GM19455 (cell line): ENCODE measurements around the gene PLTP.
A peak's percentile ranks its signal among the peaks of the same experiment; 100 is the strongest.
"Not testable (repeated sequence)": the region's sequence is repeated elsewhere in the genome, so short reads cannot be mapped to it uniquely, and the experiment has no call there.

ENCODE experiments used
- ATAC-seq: cut with Tn5 transposase; IDR thresholded peaks from one replicate; pipeline ENCODE4 v1.9.1; 2021; ENCODE audit not compliant: unreplicated experiment

Gene PLTP

GRCh38 chr20:45880988-45881788, 30.8 kb downstream of the PLTP start, which contains the start of gene ZSWIM1:
ZSWIM1 (plus strand) TSS chr20:45881227; CDS start chr20:45882593, 1,366 bp downstream.
- ATAC-seq = peak; percentile 96

GRCh38 chr20:45878076-45878761, 33.7 kb downstream of the PLTP start:
- ATAC-seq = no peak

DNA sequence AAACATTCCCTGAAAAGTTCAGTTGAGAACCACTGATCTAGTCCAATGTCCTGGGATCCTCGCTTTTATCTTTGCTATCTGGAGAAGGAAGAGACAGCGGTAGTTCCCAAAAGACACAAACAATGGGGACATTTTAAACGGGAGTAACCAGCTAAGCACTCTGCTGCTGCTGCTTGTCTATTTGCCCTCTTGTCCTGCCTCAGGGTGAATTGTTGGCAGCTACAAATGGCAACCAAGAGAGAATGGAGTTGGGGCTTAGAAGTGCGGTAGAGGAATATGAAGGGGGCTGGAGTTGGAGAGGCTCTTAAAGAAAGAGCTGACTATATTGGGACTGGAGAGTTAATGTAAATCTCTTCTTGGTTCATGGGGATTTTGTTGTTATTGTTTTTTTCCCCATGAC, 37.4 kb downstream of the PLTP start:
- ATAC-seq = no peak

GRCh38 chr20:45874104-45874481, 37.9 kb downstream of the PLTP start:
- ATAC-seq = not testable (repeated sequence)

DNA sequence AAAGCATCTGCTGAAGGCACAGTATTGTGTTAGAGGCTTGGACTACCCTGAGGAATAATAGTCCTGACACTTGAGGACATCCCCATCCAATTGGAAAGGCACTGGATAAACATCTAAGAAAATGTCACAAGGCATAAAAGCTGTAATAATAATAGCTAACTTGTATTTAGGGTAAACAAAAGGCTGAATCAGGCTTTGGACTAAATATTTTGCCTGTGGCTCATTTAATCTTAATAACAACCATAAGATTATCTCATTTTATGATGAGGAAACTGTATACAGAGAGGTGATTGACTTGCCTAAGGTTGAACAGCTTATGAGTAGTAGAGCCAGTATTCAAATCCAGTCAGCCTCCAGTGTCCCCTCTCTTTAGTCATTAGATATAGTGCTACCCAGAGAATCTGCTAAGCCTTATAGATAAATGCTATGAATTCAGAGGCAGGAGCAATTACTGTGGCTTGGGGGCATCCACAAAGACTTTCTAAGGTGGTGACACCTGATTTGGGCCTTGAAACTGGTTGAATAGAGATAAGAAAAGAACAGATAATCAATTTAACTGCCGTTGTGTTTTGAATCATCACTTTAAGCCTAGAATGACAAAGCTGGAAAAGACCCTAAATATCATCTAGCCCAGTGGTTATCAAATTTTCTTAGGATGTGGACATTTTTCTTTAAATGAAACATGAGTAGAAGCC, 38.4 kb downstream of the PLTP start:
- ATAC-seq = no peak

DNA sequence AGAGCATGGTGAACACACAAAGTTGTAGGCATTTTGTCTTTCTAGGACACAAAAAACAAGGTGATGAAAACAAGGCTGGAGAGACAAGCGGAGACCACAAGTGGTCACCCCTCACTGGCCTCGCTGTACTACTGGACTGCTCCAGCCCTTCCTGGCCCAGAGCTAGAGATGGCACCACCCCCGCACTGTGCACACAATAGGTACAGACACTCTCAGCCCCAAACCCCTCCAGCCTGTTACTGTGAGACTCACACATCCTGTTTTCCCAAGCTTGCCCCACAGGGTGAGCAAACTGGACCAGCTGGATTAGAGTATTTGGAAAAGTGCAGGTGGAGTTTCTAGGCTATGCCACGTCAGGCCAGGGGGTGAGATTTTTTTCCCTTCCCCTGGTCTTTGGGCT, 39.3 kb downstream of the PLTP start:
- no peak for ATAC-seq

DNA sequence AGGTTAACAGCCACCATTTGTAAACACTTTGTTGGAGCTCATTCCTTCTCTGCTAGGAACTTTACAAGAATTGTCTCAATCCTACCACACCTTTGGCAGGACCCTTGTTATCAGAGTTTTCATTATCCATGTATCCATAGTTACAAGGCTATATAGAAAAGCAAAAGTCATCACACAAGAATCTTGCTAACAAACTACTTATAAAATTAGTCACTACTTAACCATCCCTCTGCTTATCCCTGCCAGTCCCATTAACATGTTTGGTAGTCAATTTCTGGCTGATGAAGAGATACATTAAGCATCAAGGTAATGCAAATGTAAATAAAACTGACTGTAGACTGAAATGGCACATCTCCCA, 44.2 kb downstream of the PLTP start:
- ATAC-seq = no peak

DNA sequence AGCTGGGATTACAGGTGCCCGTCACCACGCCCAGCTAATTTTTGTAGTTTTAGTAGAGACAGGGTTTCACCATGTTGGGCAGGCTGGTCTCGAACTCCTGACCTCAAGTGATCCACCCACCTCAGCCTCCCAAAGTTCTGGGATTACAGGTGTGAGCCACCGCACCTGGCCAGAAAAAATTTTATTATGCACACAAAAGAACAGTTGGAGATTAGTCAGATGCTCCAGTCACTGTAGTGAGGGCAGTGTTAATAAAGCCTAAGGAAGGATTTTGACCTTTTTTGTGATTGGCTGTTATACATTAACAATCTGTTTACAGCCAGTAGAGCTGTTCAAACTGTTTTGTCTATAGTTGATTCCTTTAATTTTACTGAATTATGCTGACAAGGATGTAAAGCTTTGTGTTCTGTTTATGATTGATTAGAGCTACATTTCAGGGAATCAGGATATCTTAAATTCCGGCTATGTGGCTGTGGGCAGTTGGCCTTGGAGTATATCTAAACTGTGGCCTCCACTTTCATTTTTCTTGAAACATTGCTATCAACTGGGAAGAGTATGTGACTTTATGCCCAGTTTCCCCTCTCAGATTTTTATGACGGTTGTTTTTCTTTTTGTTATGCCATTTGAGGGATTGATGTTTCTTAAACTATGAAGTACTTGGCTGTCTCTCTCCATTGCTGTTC, 44.7 kb downstream of the PLTP start:
- ATAC-seq = no peak

DNA sequence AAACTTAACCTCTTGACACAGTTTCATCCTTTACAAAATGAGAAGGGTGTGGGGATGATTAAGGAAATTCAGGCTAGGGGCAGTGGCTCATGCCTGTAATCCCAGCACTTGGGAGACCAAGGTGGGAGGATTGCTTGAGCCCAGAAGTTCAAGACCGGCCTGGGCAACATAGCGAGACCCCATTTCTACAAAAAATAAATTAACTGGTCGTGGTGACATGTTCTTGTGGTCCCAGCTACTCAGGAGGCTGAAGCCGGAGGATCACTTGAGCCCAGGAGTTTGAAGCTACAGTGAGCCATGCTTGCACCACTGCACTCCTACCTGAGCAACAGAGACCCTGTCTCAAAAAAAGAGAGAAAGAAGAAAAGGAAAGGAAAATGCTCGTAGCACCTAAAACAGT, 45.5 kb downstream of the PLTP start:
- ATAC-seq = no peak

GRCh38 chr20:45863543-45864470, 48.1 kb downstream of the PLTP start:
- no peak for ATAC-seq

DNA sequence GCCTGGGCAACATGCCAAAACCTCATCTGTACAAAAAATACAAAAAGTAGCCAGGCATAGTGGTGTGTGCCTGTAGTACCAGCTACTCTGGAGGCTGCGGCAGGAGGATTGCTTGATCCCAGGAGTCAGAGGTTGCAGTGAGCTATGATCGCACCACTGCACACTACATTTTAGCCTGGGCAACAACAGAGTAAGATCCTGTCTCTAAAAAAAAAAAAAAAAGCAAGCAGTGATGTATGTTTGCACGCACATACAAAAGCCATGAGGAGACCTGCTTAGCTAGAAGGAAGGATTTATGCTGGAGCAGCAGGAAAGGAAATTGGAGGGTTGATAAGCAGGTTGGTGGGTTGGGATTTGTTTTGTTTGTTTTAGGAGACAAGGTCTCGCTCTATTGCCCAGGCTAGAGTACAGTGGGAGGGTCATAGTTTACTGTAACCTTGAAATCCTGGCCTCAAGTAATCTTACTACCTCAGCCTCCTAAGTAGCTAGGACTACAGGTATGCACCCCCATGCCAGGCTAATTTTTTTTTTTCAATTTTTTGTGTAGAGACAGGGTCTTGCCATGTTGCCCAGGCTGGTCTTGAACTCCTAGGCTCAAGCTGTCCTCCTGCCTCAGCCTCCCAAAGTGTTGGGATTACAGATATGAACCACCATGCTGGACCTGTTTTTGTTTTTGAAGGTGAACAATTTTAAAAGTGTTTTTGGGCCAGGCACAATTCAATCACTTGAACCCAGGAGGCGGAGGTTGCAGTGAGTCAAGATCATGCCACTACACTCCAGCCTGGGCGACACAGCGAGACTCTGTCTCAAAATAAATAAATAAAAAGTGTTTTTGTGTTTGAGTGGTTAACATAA, 50.5 kb downstream of the PLTP start:
- ATAC-seq = no peak

GRCh38 chr20:45860560-45861220, 51.3 kb downstream of the PLTP start:
- no peak for ATAC-seq

GRCh38 chr20:45859916-45860315, 52.0 kb downstream of the PLTP start:
- no peak for ATAC-seq

- ATAC-seq = peak; percentile 31
Measured at GRCh38 chr20:45857882-45858216, 54.1 kb downstream of the PLTP start.

DNA sequence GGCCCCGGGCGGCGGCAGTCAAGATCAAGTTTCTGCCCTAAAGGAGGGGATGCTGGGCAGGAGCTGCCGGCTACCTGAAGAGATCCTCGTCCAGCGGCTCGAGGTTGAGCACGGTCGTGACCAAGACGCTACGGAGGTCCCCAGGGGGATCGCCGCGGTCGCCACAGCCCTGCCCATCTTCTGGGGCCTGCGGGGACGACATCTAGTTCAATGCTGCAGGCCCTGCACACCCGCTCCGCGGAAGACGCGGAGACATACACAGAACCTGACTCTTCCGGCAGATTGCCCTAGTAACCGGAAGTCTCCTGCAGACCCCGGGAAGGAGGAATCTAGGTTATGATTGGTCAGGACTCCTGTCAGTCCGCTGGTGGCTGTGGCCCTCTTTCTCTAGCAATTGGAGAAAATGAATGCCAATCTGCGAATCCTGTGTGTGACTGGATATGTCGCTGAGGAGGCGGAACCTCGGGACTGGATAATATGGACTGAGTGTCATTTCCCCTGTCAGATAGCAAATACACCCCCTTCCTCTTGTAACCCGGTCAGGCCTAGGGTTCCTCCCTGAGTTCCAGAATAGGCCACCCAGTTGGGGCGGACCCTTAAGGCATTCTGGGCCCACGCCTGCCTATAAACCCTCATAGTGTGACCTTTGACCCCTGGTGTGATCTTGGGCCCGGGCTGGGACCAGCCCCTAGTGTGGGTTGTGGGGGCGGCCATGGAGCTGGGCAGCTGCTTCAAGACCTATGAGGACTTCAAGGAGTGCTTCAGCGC, 54.7 kb downstream of the PLTP start, which contains the start of the genes ACOT8 and ZSWIM3:
ACOT8 (minus strand) TSS at position 279 of the 768 bp plus-strand sequence; CDS start at position 202, 77 bp downstream.
ZSWIM3 (plus strand) TSS at position 501 of the 768 bp plus-strand sequence; CDS start at position 713, 212 bp downstream.
- peak; percentile 95 for ATAC-seq

DNA sequence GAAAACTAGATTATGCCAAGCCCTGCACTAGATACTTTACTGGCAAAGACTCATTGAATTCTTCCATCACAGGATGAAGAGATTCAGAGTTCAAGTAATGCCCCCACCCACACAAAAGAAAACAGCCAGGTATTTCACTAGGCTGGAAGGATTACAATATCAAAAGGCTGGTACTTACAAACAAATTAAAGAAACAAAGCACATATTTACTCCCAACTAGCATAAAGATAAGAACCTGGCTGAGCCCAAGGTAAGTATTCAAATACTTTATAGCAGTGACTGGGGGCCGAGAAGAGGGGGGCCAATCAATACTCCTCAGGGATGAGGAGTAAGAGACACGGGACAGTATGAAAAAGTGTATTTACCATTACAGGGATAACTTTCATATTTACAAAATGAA, 58.5 kb downstream of the PLTP start:
- ATAC-seq = no peak

DNA sequence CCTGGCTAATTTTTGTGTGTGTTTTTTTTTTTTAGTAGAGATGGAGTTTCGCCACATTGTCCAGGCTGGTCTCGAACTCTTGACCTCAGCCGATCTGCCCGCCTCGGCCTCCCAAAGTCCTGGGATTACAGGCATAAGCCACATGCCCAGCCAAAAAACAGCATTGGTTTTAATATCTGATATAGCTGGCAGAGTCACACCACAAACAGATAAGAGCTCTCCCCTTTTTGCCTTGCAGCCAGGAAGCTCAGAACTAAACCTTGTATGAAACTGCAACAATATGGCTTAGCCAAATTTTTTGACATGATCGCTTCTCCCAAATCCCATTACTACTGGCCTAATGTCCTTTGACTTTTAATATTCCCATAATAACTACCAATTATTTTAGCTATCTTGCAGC, 59.6 kb downstream of the PLTP start:
- ATAC-seq = no peak

DNA sequence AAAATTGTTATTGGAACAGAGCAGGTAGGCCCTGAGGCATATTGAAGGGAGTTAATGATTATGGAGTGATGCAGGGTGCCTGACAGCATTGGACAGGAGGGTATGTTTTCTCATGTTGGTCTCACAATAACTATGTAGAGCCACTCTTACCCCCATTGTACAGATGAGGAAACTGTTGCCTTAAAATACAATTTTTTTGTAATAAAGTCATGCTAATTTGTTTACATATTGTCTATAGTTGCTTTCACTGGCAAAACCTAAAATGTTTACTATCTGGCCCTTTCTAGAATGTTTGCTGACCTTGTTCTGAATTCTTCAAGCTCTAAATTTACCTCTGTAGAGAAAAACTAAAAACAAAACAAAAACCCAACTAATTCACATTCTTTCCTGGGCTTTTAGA, 60.5 kb downstream of the PLTP start:
- no peak for ATAC-seq
